GM19463 (cell line): ENCODE results near the gene CAMKV.

Experiments
- ATAC-seq: cut with Tn5 transposase; IDR thresholded peaks from one replicate; pipeline ENCODE4 v1.9.1; 2021; ENCODE audit warnings: mild to moderate bottlenecking, moderate library complexity; ENCODE audit not compliant: unreplicated experiment

The CAMKV gene

GRCh38 chr3:49898991-49899390, 29.3 kb upstream of the CAMKV start:
- ATAC-seq, result no peak

GRCh38 chr3:49896345-49896744, 26.6 kb upstream of the CAMKV start:
- no peak for ATAC-seq

GRCh38 chr3:49895791-49896190, 26.1 kb upstream of the CAMKV start:
- no peak for ATAC-seq

- no peak for ATAC-seq
Observed at GRCh38 chr3:49889296-49889695, 19.6 kb upstream of the CAMKV start.

GRCh38 chr3:49886922-49887265, 17.2 kb upstream of the CAMKV start:
- no peak for ATAC-seq

- ATAC-seq, result no peak
Observed at GRCh38 chr3:49883998-49884397, 14.3 kb upstream of the CAMKV start.

- no peak for ATAC-seq
Observed at GRCh38 chr3:49882166-49882565, 12.5 kb upstream of the CAMKV start.

- no peak for ATAC-seq
Observed at GRCh38 chr3:49880581-49881315, 11.0 kb upstream of the CAMKV start.

- no peak for ATAC-seq
Observed at GRCh38 chr3:49879721-49880120, 10.0 kb upstream of the CAMKV start.

GRCh38 chr3:49878686-49879085, 9.0 kb upstream of the CAMKV start:
- ATAC-seq, result no peak

- no peak for ATAC-seq
Observed at GRCh38 chr3:49877716-49878115, 8.0 kb upstream of the CAMKV start.

GRCh38 chr3:49876567-49876966, 6.9 kb upstream of the CAMKV start:
- ATAC-seq, result no peak

- ATAC-seq, result no peak
Observed at GRCh38 chr3:49873623-49874022, 3.9 kb upstream of the CAMKV start.

- ATAC-seq, result no peak
Observed at GRCh38 chr3:49872801-49873281, 3.1 kb upstream of the CAMKV start.

- no peak for ATAC-seq
Observed at GRCh38 chr3:49871531-49872153, 1.9 kb upstream of the CAMKV start.

- no peak for ATAC-seq
Observed at GRCh38 chr3:49868862-49869466, 742 bp downstream of the CAMKV start.

- no peak for ATAC-seq
Observed at GRCh38 chr3:49867871-49868321, 1.8 kb downstream of the CAMKV start.

GRCh38 chr3:49867400-49867799, 2.3 kb downstream of the CAMKV start:
- no peak for ATAC-seq

GRCh38 chr3:49865198-49865784, 4.4 kb downstream of the CAMKV start:
- ATAC-seq, result no peak

GRCh38 chr3:49864505-49864904, 5.2 kb downstream of the CAMKV start:
- no peak for ATAC-seq

GRCh38 chr3:49859576-49860305, 10.0 kb downstream of the CAMKV start:
- no peak for ATAC-seq
